Measurements from ENCODE around the gene IFNL4. TPM values are rescaled to one million over a fixed set of nuclear protein-coding genes. Genes with fewer than 3 reads are reported as not detected.
A peak's percentile ranks its signal among the peaks of the same experiment; 100 is the strongest.

The IFNL4 gene
- polyA plus RNA-seq, 4 donors: 0.03 TPM; not detected in 3

- peaks cover 0 to 21% (median 13%) of the 10 kb centered on the region in 3 donors for H3K27me3 ChIP-seq (ENCODE audit: control insufficient read depth in 3 of 3, insufficient read depth in 3 of 3, low read length in 3 of 3)
- H3K36me3 ChIP-seq (ENCODE audit: control insufficient read depth in 3 of 3, insufficient read depth in 2 of 3, low read depth in 1 of 3, low read length in 3 of 3): no peaks in the 10 kb centered on the region
- peaks cover 0 to 9% (median 0%) of the 10 kb centered on the region in 3 donors for H3K4me1 ChIP-seq (ENCODE audit: control insufficient read depth in 3 of 3, insufficient read depth in 2 of 3, low read depth in 1 of 3, low read length in 2 of 3)
- no peak overlapping the region for H3K27ac ChIP-seq (ENCODE audit: low read depth in 1 of 3, low read length in 2 of 3)
- FAIRE-seq (no peak), DNase-seq (no peak)
- WGBS, 3 donors: 75 to 81% (median 79%) methylated on average over 9 of the region's 9 CpGs
- no peak overlapping the region for H3K4me3 ChIP-seq (ENCODE audit: low read depth in 1 of 3, low read length in 3 of 3)
- no peaks in the 10 kb centered on the region for H3K9me3 ChIP-seq (ENCODE audit: control insufficient read depth in 2 of 2, insufficient read depth in 1 of 2, low read depth in 1 of 2, low read length in 1 of 2)
These were observed 40.4 kb downstream of the IFNL4 start for GRCh38 chr19:39208175-39208795.

GRCh38 chr19:39207293-39207836 lies 41.3 kb downstream of the IFNL4 start:
- peaks cover 3 to 30% (median 16%) of the 10 kb centered on the region in 3 donors for H3K27me3 ChIP-seq (ENCODE audit: control insufficient read depth in 3 of 3, insufficient read depth in 3 of 3, low read length in 3 of 3)
- H3K4me1 ChIP-seq (ENCODE audit: control insufficient read depth in 3 of 3, insufficient read depth in 2 of 3, low read depth in 1 of 3, low read length in 2 of 3): peaks cover 0 to 9% (median 0%) of the 10 kb centered on the region in 3 donors
- DNase-seq (no peak), FAIRE-seq (no peak)
- no peak overlapping the region for H3K4me3 ChIP-seq (ENCODE audit: low read depth in 1 of 3, low read length in 3 of 3)
- H3K9me3 ChIP-seq (ENCODE audit: control insufficient read depth in 2 of 2, insufficient read depth in 1 of 2, low read depth in 1 of 2, low read length in 1 of 2): no peaks in the 10 kb centered on the region
- WGBS, 3 donors: 50 to 72% (median 56%) methylated on average over 6 of the region's 6 CpGs
- no peaks in the 10 kb centered on the region for H3K36me3 ChIP-seq (ENCODE audit: control insufficient read depth in 3 of 3, insufficient read depth in 2 of 3, low read depth in 1 of 3, low read length in 3 of 3)
- H3K27ac ChIP-seq (ENCODE audit: low read depth in 1 of 3, low read length in 2 of 3): no peak overlapping the region

- no peak for FAIRE-seq
- DNase-seq: no peak
- no peak overlapping the region for H3K4me3 ChIP-seq (ENCODE audit: low read depth in 1 of 3, low read length in 3 of 3)
- H3K36me3 ChIP-seq (ENCODE audit: control insufficient read depth in 3 of 3, insufficient read depth in 2 of 3, low read depth in 1 of 3, low read length in 3 of 3): no peaks in the 10 kb centered on the region
- no peaks in the 10 kb centered on the region for H3K9me3 ChIP-seq (ENCODE audit: control insufficient read depth in 2 of 2, insufficient read depth in 1 of 2, low read depth in 1 of 2, low read length in 1 of 2)
- peaks cover 3 to 35% (median 16%) of the 10 kb centered on the region in 3 donors for H3K27me3 ChIP-seq (ENCODE audit: control insufficient read depth in 3 of 3, insufficient read depth in 3 of 3, low read length in 3 of 3)
- H3K4me1 ChIP-seq (ENCODE audit: control insufficient read depth in 3 of 3, insufficient read depth in 2 of 3, low read depth in 1 of 3, low read length in 2 of 3): peaks cover 0 to 9% (median 0%) of the 10 kb centered on the region in 3 donors
- H3K27ac ChIP-seq (ENCODE audit: low read depth in 1 of 3, low read length in 2 of 3): no peak overlapping the region
- WGBS, 3 donors: 79 to 86% (median 80%) methylated on average over 6 of the region's 6 CpGs
These were observed 42.5 kb downstream of the IFNL4 start for GRCh38 chr19:39206122-39206521.

GRCh38 chr19:39205449-39205764 lies 43.2 kb downstream of the IFNL4 start:
- Histone ChIP-seq H3K4me1 (ENCODE audit: control insufficient read depth in 3 of 3, insufficient read depth in 2 of 3, low read depth in 1 of 3, low read length in 2 of 3) (peaks cover 0 to 9% (median 0%) of the 10 kb centered on the region in 3 donors), H3K36me3 (ENCODE audit: control insufficient read depth in 3 of 3, insufficient read depth in 2 of 3, low read depth in 1 of 3, low read length in 3 of 3) (no peaks in the 10 kb centered on the region), H3K27me3 (ENCODE audit: control insufficient read depth in 3 of 3, insufficient read depth in 3 of 3, low read length in 3 of 3) (peaks cover 3 to 42% (median 18%) of the 10 kb centered on the region in 3 donors), H3K27ac (ENCODE audit: low read depth in 1 of 3, low read length in 2 of 3) (no peak overlapping the region), H3K9me3 (ENCODE audit: control insufficient read depth in 2 of 2, insufficient read depth in 1 of 2, low read depth in 1 of 2, low read length in 1 of 2) (no peaks in the 10 kb centered on the region), H3K4me3 (ENCODE audit: low read depth in 1 of 3, low read length in 3 of 3) (no peak overlapping the region)
- 78 to 86% (median 85%) methylated on average over 3 of the region's 3 CpGs for WGBS, 3 donors
- no peak for DNase-seq
- no peak for FAIRE-seq

- Histone ChIP-seq H3K4me3 (ENCODE audit: low read depth in 1 of 3, low read length in 3 of 3) (no peak within 1 kb of the TSS), H3K27ac (ENCODE audit: low read depth in 1 of 3, low read length in 2 of 3) (no peak within 1 kb of the TSS), H3K36me3 (ENCODE audit: control insufficient read depth in 3 of 3, insufficient read depth in 2 of 3, low read depth in 1 of 3, low read length in 3 of 3) (no peaks in the 10 kb centered on the region), H3K4me1 (ENCODE audit: control insufficient read depth in 3 of 3, insufficient read depth in 2 of 3, low read depth in 1 of 3, low read length in 2 of 3) (peaks cover 0 to 9% (median 0%) of the 10 kb centered on the region in 3 donors), H3K9me3 (ENCODE audit: control insufficient read depth in 2 of 2, insufficient read depth in 1 of 2, low read depth in 1 of 2, low read length in 1 of 2) (no peaks in the 10 kb centered on the region), H3K27me3 (ENCODE audit: control insufficient read depth in 3 of 3, insufficient read depth in 3 of 3, low read length in 3 of 3) (peaks cover 3 to 53% (median 23%) of the 10 kb centered on the region in 3 donors)
- DNase-seq (peak in 1 of 2 donors; percentile 30), FAIRE-seq (no peak)
- 13 to 22% (median 17%) methylated on average over 36 to 57 of the region's 57 CpGs for WGBS, 3 donors
These were observed 45.0 kb downstream of the IFNL4 start, which contains the start of gene SYCN for GRCh38 chr19:39203372-39204341. TSS of gene SYCN (minus strand) at chr19:39204263. CDS start at chr19:39204254, 9 bp downstream.

- peaks cover 3 to 57% (median 26%) of the 10 kb centered on the region in 3 donors for H3K27me3 ChIP-seq (ENCODE audit: control insufficient read depth in 3 of 3, insufficient read depth in 3 of 3, low read length in 3 of 3)
- H3K4me3 ChIP-seq (ENCODE audit: low read depth in 1 of 3, low read length in 3 of 3): no peak overlapping the region
- H3K36me3 ChIP-seq (ENCODE audit: control insufficient read depth in 3 of 3, insufficient read depth in 2 of 3, low read depth in 1 of 3, low read length in 3 of 3): no peaks in the 10 kb centered on the region
- H3K4me1 ChIP-seq (ENCODE audit: control insufficient read depth in 3 of 3, insufficient read depth in 2 of 3, low read depth in 1 of 3, low read length in 2 of 3): peaks cover 0 to 9% (median 0%) of the 10 kb centered on the region in 3 donors
- DNase-seq (no peak), FAIRE-seq (no peak)
- no peak overlapping the region for H3K27ac ChIP-seq (ENCODE audit: low read depth in 1 of 3, low read length in 2 of 3)
- no peaks in the 10 kb centered on the region for H3K9me3 ChIP-seq (ENCODE audit: control insufficient read depth in 2 of 2, insufficient read depth in 1 of 2, low read depth in 1 of 2, low read length in 1 of 2)
- WGBS, 3 donors: 83 to 94% (median 86%) methylated on average over 1 of the region's 1 CpG
These were observed 45.7 kb downstream of the IFNL4 start for GRCh38 chr19:39202998-39203355.

GRCh38 chr19:39200803-39201115 lies 47.9 kb downstream of the IFNL4 start:
- no peak for DNase-seq
- Histone ChIP-seq H3K9me3 (ENCODE audit: control insufficient read depth in 2 of 2, insufficient read depth in 1 of 2, low read depth in 1 of 2, low read length in 1 of 2) (no peaks in the 10 kb centered on the region), H3K4me3 (ENCODE audit: low read depth in 1 of 3, low read length in 3 of 3) (no peak overlapping the region), H3K27me3 (ENCODE audit: control insufficient read depth in 3 of 3, insufficient read depth in 3 of 3, low read length in 3 of 3) (peaks cover 3 to 79% (median 42%) of the 10 kb centered on the region in 3 donors), H3K4me1 (ENCODE audit: control insufficient read depth in 3 of 3, insufficient read depth in 2 of 3, low read depth in 1 of 3, low read length in 2 of 3) (peaks cover 0 to 16% (median 0%) of the 10 kb centered on the region in 3 donors), H3K27ac (ENCODE audit: low read depth in 1 of 3, low read length in 2 of 3) (no peak overlapping the region), H3K36me3 (ENCODE audit: control insufficient read depth in 3 of 3, insufficient read depth in 2 of 3, low read depth in 1 of 3, low read length in 3 of 3) (no peaks in the 10 kb centered on the region)
- WGBS, 3 donors: 63 to 82% (median 65%) methylated on average over 3 of the region's 3 CpGs
- FAIRE-seq: no peak

- no peak overlapping the region for H3K4me3 ChIP-seq (ENCODE audit: low read depth in 1 of 3, low read length in 3 of 3)
- H3K27me3 ChIP-seq (ENCODE audit: control insufficient read depth in 3 of 3, insufficient read depth in 3 of 3, low read length in 3 of 3): peaks cover 3 to 83% (median 43%) of the 10 kb centered on the region in 3 donors
- DNase-seq (no peak), FAIRE-seq (no peak)
- H3K9me3 ChIP-seq (ENCODE audit: control insufficient read depth in 2 of 2, insufficient read depth in 1 of 2, low read depth in 1 of 2, low read length in 1 of 2): no peaks in the 10 kb centered on the region
- WGBS, 3 donors: 79 to 83% (median 83%) methylated on average over 29 to 32 of the region's 32 CpGs
- no peaks in the 10 kb centered on the region for H3K36me3 ChIP-seq (ENCODE audit: control insufficient read depth in 3 of 3, insufficient read depth in 2 of 3, low read depth in 1 of 3, low read length in 3 of 3)
- H3K4me1 ChIP-seq (ENCODE audit: control insufficient read depth in 3 of 3, insufficient read depth in 2 of 3, low read depth in 1 of 3, low read length in 2 of 3): peaks cover 0 to 16% (median 0%) of the 10 kb centered on the region in 3 donors
- no peak overlapping the region for H3K27ac ChIP-seq (ENCODE audit: low read depth in 1 of 3, low read length in 2 of 3)
These were observed 48.4 kb downstream of the IFNL4 start for GRCh38 chr19:39200066-39200802.
